H7 (cell line): ENCODE measurements around the gene POLR1H. TPM values are rescaled to one million over a fixed set of nuclear protein-coding genes. Genes with fewer than 3 reads are reported as not detected.
A peak's percentile ranks its signal among the peaks of the same experiment; 100 is the strongest.

Experiments
- DNase-seq: peaks from one replicate; pipeline ENCODE4 v3.0.0; 2012
- H3K27me3 ChIP-seq: 2 replicates; pipeline ENCODE4 v1.6.0; 2011; ENCODE audit warnings: mild to moderate bottlenecking, low read length; ENCODE audit not compliant: control insufficient read depth, insufficient read depth
- H3K36me3 ChIP-seq: replicated peaks from 2 replicates; pipeline ENCODE4 v1.5.1; 2011; ENCODE audit warnings: low read length; ENCODE audit not compliant: control insufficient read depth, insufficient read depth
- H3K4me3 ChIP-seq: 2 replicates; pipeline ENCODE4 v1.5.1; 2011; ENCODE audit warnings: low read depth, mild to moderate bottlenecking, control low read depth, low read length, moderate library complexity; ENCODE audit not compliant: insufficient read depth
- total RNA-seq: library from RNA; depleted of rRNA; stranded (reverse); fragments of >200 nt; shearing (Covaris generic); gene quantifications from 2 replicates; pipeline ENCODE4 v1.2.3, GENCODE V29; 2014

Gene POLR1H
- total RNA-seq, 1 experiment from 2014 or later, result 43.5 TPM

- Histone ChIP-seq H3K27me3 (no peaks in the 10 kb centered on the region), H3K4me3 (no peak overlapping the region), H3K36me3 (no peaks in the 10 kb centered on the region)
- DNase-seq, result no peak
Observed at GRCh38 chr6:30042914-30043313, 18.2 kb upstream of the POLR1H start.

GRCh38 chr6:30043744-30044143 is 17.3 kb upstream of the POLR1H start:
- Histone ChIP-seq H3K36me3 (no peaks in the 10 kb centered on the region), H3K4me3 (no peak overlapping the region), H3K27me3 (no peaks in the 10 kb centered on the region)
- no peak for DNase-seq

GRCh38 chr6:30044630-30045029 is 16.4 kb upstream of the POLR1H start:
- DNase-seq, result no peak
- H3K4me3 ChIP-seq, result no peak overlapping the region
- H3K36me3 ChIP-seq, result no peaks in the 10 kb centered on the region
- no peaks in the 10 kb centered on the region for H3K27me3 ChIP-seq

- Histone ChIP-seq H3K27me3 (no peaks in the 10 kb centered on the region), H3K36me3 (no peaks in the 10 kb centered on the region), H3K4me3 (no peak overlapping the region)
- DNase-seq, result no peak
Observed at GRCh38 chr6:30047220-30047619, 13.8 kb upstream of the POLR1H start.

GRCh38 chr6:30053682-30054081 is 7.4 kb upstream of the POLR1H start:
- no peaks in the 10 kb centered on the region for H3K27me3 ChIP-seq
- peaks cover 1% of the 10 kb centered on the region for H3K36me3 ChIP-seq
- no peak overlapping the region for H3K4me3 ChIP-seq
- DNase-seq, result no peak

- Histone ChIP-seq H3K4me3 (no peak overlapping the region), H3K36me3 (peaks cover 1% of the 10 kb centered on the region), H3K27me3 (no peaks in the 10 kb centered on the region)
- no peak for DNase-seq
Observed at GRCh38 chr6:30055513-30055912, 5.6 kb upstream of the POLR1H start.

- Histone ChIP-seq H3K27me3 (no peaks in the 10 kb centered on the region), H3K4me3 (peak overlapping the region; percentile 73), H3K36me3 (peaks cover 2% of the 10 kb centered on the region)
- peak; percentile 29 for DNase-seq
Observed at GRCh38 chr6:30060606-30061091, 416 bp upstream of the POLR1H start.

GRCh38 chr6:30061858-30062458 is 893 bp downstream of the POLR1H start:
- Histone ChIP-seq H3K36me3 (peaks cover 2% of the 10 kb centered on the region; the same call in 1 of the 2 replicates), H3K4me3 (peak overlapping the region; percentile 73), H3K27me3 (no peaks in the 10 kb centered on the region)
- no peak for DNase-seq

- DNase-seq, result no peak
- Histone ChIP-seq H3K4me3 (no peak overlapping the region), H3K36me3 (peaks cover 2% of the 10 kb centered on the region; the same call in 1 of the 2 replicates), H3K27me3 (no peaks in the 10 kb centered on the region)
Observed at GRCh38 chr6:30062471-30063178, 1.6 kb downstream of the POLR1H start.

- Histone ChIP-seq H3K4me3 (no peak overlapping the region), H3K27me3 (no peaks in the 10 kb centered on the region), H3K36me3 (peaks cover 1% of the 10 kb centered on the region; the same call in 1 of the 2 replicates)
- DNase-seq, result no peak
Observed at GRCh38 chr6:30063315-30063714, 2.2 kb downstream of the POLR1H start.

GRCh38 chr6:30066082-30066481 is 5.0 kb downstream of the POLR1H start:
- Histone ChIP-seq H3K36me3 (0 out of 2 replicates have a peak, but pooled peaks cover 1% of the 10 kb centered on the region), H3K4me3 (peak overlapping the region; percentile 34), H3K27me3 (peaks cover 12% of the 10 kb centered on the region)
- DNase-seq, result no peak

GRCh38 chr6:30066577-30067459 is 5.8 kb downstream of the POLR1H start, which contains the start of gene PPP1R11:
PPP1R11 (plus strand) TSS chr6:30067198; CDS start chr6:30067411, 213 bp downstream.
- peak; percentile 89 for DNase-seq

GRCh38 chr6:30067460-30068139 is 6.5 kb downstream of the POLR1H start:
- peak overlapping the region; percentile 77 for H3K4me3 ChIP-seq

More at GRCh38 chr6:30066577-30067459, 5.8 kb downstream of the POLR1H start, which contains the start of gene PPP1R11:
- 0 out of 2 replicates have a peak, but pooled peaks cover 1% of the 10 kb centered on the region for H3K36me3 ChIP-seq
- peak within 1 kb of the TSS; percentile 77 for H3K4me3 ChIP-seq
- H3K27me3 ChIP-seq, result peaks cover 20% of the 10 kb centered on the region

More at GRCh38 chr6:30067460-30068139, 6.5 kb downstream of the POLR1H start:
- 0 out of 2 replicates have a peak, but pooled peaks cover 1% of the 10 kb centered on the region for H3K36me3 ChIP-seq
- peaks cover 27% of the 10 kb centered on the region for H3K27me3 ChIP-seq
- DNase-seq, result peak; percentile 91
